Measurements from ENCODE around the gene PLGRKT.
"Not testable (repeated sequence)": the region's sequence is repeated elsewhere in the genome, so short reads cannot be mapped to it uniquely, and the experiment has no call there.

PLGRKT gene

GRCh38 chr9:5336688-5337087 lies 101.0 kb downstream of the PLGRKT start:
- H3K4me3 ChIP-seq (replicated peaks in 1 of 2; ENCODE audit: low read depth in 2 of 2, low read length in 2 of 2), result no peak overlapping the region
- no peak for TF ChIP-seq CTCF (IDR thresholded peaks at IDR 0.05; ENCODE audit: low read depth, low read length)
- DNase-seq (ENCODE audit: low read depth in 2 of 2), result no peak

GRCh38 chr9:5331276-5331675 lies 106.4 kb downstream of the PLGRKT start:
- H3K4me3 ChIP-seq (replicated peaks in 1 of 2; ENCODE audit: low read depth in 2 of 2, low read length in 2 of 2); DNase-seq (ENCODE audit: low read depth in 2 of 2): not testable (repeated sequence)

GRCh38 chr9:5326893-5327548 lies 110.7 kb downstream of the PLGRKT start:
- no peak overlapping the region for H3K4me3 ChIP-seq (replicated peaks in 1 of 2; ENCODE audit: low read depth in 2 of 2, low read length in 2 of 2)
- no peak for DNase-seq (ENCODE audit: low read depth in 2 of 2)
- no peak for TF ChIP-seq CTCF (IDR thresholded peaks at IDR 0.05; ENCODE audit: low read depth, low read length)

GRCh38 chr9:5326187-5326586 lies 111.5 kb downstream of the PLGRKT start:
- no peak for DNase-seq (ENCODE audit: low read depth in 2 of 2)
- no peak for TF ChIP-seq CTCF (IDR thresholded peaks at IDR 0.05; ENCODE audit: low read depth, low read length)

GRCh38 chr9:5321601-5322000 lies 116.1 kb downstream of the PLGRKT start:
- H3K4me3 ChIP-seq (replicated peaks in 1 of 2; ENCODE audit: low read depth in 2 of 2, low read length in 2 of 2); DNase-seq (ENCODE audit: low read depth in 2 of 2): not testable (repeated sequence)

More at GRCh38 chr9:5326187-5326586, 111.5 kb downstream of the PLGRKT start:
- no peak overlapping the region for H3K4me3 ChIP-seq (replicated peaks in 1 of 2; ENCODE audit: low read depth in 2 of 2, low read length in 2 of 2)

GRCh38 chr9:5321058-5321457 lies 116.7 kb downstream of the PLGRKT start:
- TF ChIP-seq CTCF (IDR thresholded peaks at IDR 0.05; ENCODE audit: low read depth, low read length), result peak; percentile 9
- H3K4me3 ChIP-seq (replicated peaks in 1 of 2; ENCODE audit: low read depth in 2 of 2, low read length in 2 of 2), result no peak overlapping the region
- DNase-seq (ENCODE audit: low read depth in 2 of 2), result peak in 1 of 2 donors; percentile 15

GRCh38 chr9:5316406-5316805 lies 121.3 kb downstream of the PLGRKT start:
- not testable (repeated sequence) for H3K4me3 ChIP-seq (replicated peaks in 1 of 2; ENCODE audit: low read depth in 2 of 2, low read length in 2 of 2); DNase-seq (ENCODE audit: low read depth in 2 of 2)

GRCh38 chr9:5315187-5315923 lies 122.4 kb downstream of the PLGRKT start:
- no peak for DNase-seq (ENCODE audit: low read depth in 2 of 2)
- no peak overlapping the region for H3K4me3 ChIP-seq (replicated peaks in 1 of 2; ENCODE audit: low read depth in 2 of 2, low read length in 2 of 2)
- TF ChIP-seq CTCF (IDR thresholded peaks at IDR 0.05; ENCODE audit: low read depth, low read length), result no peak
